Measurements from ENCODE around the gene LIAS.

- TF ChIP-seq CTCF (IDR thresholded peaks at IDR 0.05) (no peak), POLR2A (IDR thresholded peaks at IDR 0.05) (no peak)
These were observed 27.5 kb downstream of the LIAS start for GRCh38 chr4:39486221-39486804.
